ENCODE results near the gene NIT1. TPM values are rescaled to one million over a fixed set of nuclear protein-coding genes. Genes with fewer than 3 reads are reported as not detected.

NIT1 gene
- total and polyA plus RNA-seq, 9 of the 15 experiments (the other 6 are each of a cell fraction or from before 2014, with no cell fraction given) = 18.4 to 76.0 (median 33.7) TPM

- TF ChIP-seq RERE (CRISPR knock-in tag; IDR thresholded peaks at IDR 0.05; ENCODE audit: borderline replicate concordance) = no peak
- TF ChIP-seq ZBTB43 (CRISPR knock-in tag; IDR thresholded peaks at IDR 0.05) = no peak
- TF ChIP-seq GATAD2A (IDR thresholded peaks at IDR 0.05) = 0 out of 2 replicates have a peak, but pooled peaks have one; percentile 9
- TF ChIP-seq TAF15 (IDR thresholded peaks at IDR 0.05; ENCODE audit: low read depth, low read length) = no peak
- peak; percentile 81 for TF ChIP-seq PCBP1 (IDR thresholded peaks at IDR 0.05; ENCODE audit: low read depth, low read length, poor library complexity, severe bottlenecking)
- TF ChIP-seq DMBX1 (CRISPR knock-in tag; IDR thresholded peaks at IDR 0.05; ENCODE audit: borderline replicate concordance) = peak; percentile 62; the same call in 1 of the 2 replicates
- no peak for TF ChIP-seq ELK1 (CRISPR knock-in tag; IDR thresholded peaks at IDR 0.05)
- peak; percentile 82; the same call in 1 of the 2 replicates for TF ChIP-seq ATF7 (IDR thresholded peaks at IDR 0.05)
- no peak for TF ChIP-seq ARID2 (IDR thresholded peaks at IDR 0.05)
- TF ChIP-seq BRF2 (IDR thresholded peaks at IDR 0.05; ENCODE audit: borderline replicate concordance, insufficient read depth, insufficient read length) = no peak
- TF ChIP-seq TGIF2 (CRISPR knock-in tag; IDR thresholded peaks at IDR 0.05) = no peak; the same call in 1 of the 2 replicates
- peak; percentile 63; the same call in 1 of the 2 replicates for TF ChIP-seq GTF2E2 (tag; IDR thresholded peaks at IDR 0.05)
- peak; percentile 50 for TF ChIP-seq E2F8 (IDR thresholded peaks at IDR 0.05; ENCODE audit: low read depth, partially characterized antibody)
- no peak for TF ChIP-seq MAFF (IDR thresholded peaks at IDR 0.05; ENCODE audit: low read length)
These were observed 14.7 kb downstream of the NIT1 start, which contains the start of gene DEDD (continued) for GRCh38 chr1:161132410-161133219.

All from K562 (cell line).